ENCODE measurements around the gene ZNF132.

DNA sequence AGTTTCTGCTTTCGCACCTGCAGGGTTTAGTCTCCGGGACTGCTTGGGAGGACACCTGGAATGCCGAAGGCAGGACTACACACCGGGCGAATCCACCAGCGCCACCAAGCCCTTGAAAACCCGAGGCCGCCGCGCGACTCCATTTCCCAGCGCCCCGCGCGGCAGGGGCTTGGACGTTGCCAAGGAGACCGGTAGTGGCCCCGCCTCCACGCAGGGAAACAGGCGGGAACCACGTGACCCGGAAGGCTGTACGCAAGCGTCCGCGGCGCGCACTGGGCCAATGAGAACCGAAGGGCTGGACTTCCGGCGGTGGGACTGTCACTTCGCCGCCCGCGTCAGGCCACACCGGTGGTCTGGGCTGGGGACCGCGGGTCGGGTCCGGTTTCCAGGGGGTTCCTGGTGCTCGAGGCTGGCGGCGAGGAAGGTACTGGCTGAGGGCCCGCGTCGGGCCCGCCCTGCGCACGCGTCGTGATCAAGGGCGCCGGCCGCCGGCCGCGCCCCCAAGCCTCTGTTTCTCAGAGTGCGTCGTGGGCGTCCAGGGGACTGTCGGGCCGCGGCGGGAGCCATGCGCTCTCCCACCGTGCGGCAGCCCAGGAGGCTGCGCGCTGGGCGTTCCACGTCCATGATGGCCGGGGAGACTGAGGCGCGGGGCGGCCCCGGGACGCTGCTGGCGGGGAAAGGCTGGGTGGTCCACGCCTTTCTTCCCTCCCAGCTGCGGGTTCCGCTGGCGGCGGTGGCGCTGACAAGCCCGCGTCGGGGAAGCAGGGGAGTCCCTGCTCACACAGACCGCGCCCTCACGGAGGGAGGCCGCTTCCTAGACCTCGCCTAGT is 27.0 kb upstream of the ZNF132 start, which contains the start of gene ZNF324:
- TF ChIP-seq, protein P1, sequence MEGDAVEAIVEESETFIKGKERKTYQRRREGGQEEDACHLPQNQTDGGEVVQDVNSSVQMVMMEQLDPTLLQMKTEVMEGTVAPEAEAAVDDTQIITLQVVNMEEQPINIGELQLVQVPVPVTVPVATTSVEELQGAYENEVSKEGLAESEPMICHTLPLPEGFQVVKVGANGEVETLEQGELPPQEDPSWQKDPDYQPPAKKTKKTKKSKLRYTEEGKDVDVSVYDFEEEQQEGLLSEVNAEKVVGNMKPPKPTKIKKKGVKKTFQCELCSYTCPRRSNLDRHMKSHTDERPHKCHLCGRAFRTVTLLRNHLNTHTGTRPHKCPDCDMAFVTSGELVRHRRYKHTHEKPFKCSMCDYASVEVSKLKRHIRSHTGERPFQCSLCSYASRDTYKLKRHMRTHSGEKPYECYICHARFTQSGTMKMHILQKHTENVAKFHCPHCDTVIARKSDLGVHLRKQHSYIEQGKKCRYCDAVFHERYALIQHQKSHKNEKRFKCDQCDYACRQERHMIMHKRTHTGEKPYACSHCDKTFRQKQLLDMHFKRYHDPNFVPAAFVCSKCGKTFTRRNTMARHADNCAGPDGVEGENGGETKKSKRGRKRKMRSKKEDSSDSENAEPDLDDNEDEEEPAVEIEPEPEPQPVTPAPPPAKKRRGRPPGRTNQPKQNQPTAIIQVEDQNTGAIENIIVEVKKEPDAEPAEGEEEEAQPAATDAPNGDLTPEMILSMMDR (IDR thresholded peaks at IDR 0.05): peak in 1 of 4 donors; percentile 19
- peak; percentile 47 for TF ChIP-seq POLR2A (IDR thresholded peaks at IDR 0.05)

Data from right lobe of liver (tissue), 4 donors.